ENCODE measurements around the gene SLC8A1.

Gene SLC8A1

GRCh38 chr2:40310303-40310702, 141.6 kb downstream of the SLC8A1 start:
- no peak for DNase-seq (ENCODE audit: low read depth in 2 of 2)

GRCh38 chr2:40304340-40304739, 147.6 kb downstream of the SLC8A1 start:
- no peak for DNase-seq (ENCODE audit: low read depth in 2 of 2)

- no peak for DNase-seq (ENCODE audit: low read depth in 2 of 2)
These were observed 148.1 kb downstream of the SLC8A1 start for GRCh38 chr2:40303746-40304145.

- no peak for DNase-seq (ENCODE audit: low read depth in 2 of 2)
These were observed 149.1 kb downstream of the SLC8A1 start for GRCh38 chr2:40302751-40303325.

DNA sequence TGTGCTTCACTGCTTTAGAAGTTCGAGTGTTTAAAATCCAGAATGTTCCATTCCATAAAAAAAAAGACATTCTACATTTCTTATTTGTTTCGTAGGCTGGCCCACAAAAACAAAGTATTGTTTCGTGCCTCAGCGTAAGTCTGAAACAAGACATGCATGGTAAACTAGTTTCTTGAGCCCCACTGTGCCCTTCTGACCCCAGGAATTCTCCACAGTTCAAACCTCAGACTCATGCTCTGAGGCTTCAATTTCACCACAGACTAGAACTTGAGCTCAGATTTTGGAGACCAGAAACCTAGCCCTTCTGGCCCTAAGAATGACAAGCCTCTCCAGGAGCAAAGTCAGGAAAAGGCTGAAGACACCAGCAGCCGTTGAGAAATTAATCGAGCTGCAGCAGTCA, 151.5 kb downstream of the SLC8A1 start:
- no peak for DNase-seq (ENCODE audit: low read depth in 2 of 2)

GRCh38 chr2:40299781-40300180, 152.1 kb downstream of the SLC8A1 start:
- DNase-seq (ENCODE audit: low read depth in 2 of 2), result no peak

DNA sequence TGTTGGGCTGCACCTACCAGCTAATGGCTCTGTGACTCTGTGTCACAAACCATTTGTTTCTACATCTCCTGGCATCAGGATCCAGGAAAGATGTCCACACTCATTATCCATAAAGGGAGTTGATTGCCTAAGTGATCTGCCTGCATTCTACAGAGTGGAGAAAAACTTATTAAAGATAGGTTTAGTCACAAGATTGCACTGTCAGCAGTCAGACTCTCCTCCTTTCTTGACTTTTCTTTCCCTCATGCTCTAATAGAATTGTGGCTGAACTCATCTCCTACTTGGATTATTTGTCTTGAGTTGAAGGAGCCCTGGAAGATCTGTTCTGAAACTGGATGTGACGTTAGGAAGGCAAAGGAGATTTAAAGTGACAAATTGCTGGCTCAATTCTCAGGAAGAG, 152.7 kb downstream of the SLC8A1 start:
- no peak for DNase-seq (ENCODE audit: low read depth in 2 of 2)

DNA sequence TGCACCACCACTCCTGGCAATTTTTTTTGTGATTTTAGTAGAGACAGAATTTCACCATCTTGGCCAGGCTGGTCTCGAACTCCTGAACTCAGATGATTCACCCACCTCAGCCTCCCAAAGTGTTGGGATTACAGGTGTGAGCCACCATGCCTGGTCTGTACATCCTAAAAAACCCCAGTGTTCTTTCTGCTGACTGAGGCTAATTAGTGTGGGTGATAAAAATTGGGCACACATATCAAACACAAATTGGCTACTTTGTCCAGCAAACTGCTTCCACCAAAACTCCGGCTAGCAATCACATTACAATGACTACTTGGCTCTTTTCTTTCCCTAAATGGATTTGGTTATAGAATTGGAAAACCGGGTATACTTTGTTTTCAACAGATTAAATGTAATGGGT, 153.9 kb downstream of the SLC8A1 start:
- no peak for DNase-seq (ENCODE audit: low read depth in 2 of 2)

DNA sequence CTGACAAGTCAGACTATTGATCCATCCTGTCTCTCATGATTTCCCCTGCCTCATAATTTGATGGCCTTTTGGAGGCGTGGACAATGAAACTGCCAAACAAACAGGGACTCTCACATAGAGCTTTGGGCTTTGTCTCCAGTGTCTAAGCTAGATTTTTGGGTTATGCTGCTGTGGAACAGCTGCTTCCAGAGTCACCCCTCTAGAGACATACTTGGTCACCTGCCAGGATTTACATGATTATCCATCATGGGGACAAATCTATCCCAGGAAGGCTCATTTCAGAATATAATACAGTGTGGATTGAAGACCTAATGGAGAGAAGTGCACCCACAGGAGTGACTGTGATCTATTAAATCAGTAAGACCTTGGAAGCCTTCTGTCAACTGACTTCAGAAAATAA, 159.6 kb downstream of the SLC8A1 start:
- no peak for DNase-seq (ENCODE audit: low read depth in 2 of 2)

DNA sequence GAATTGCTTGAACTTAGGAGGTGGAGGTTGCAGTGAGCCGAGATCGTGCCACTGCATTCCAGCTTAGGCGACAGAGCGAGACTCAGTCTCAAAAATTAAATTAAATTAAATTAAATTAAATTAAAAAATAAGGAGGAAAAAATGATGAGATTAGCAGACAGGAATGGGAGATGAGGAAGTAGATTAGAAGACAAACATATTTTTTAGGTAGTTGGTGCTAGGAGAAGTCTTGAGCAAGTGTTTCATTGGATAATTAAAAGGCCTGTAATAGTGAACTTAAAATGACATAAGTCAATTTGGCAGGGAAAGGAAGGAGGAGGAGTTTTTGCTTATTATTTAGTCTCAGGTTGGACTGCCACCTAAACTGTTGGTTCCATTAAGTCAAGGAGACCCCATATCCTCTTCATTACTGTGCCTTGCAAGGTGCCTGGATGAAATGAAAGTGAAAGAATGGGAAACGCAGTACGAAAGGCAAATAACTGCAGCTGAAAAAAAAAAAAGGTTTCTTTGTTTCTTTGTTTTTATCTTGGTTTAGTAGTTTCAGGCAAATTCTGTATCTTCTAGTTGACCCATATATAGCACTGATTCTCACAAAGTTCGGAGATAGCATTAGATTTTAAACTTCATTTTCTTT, 162.0 kb downstream of the SLC8A1 start:
- DNase-seq (ENCODE audit: low read depth in 2 of 2), result no peak

- no peak for DNase-seq (ENCODE audit: low read depth in 2 of 2)
These were observed 164.1 kb downstream of the SLC8A1 start for GRCh38 chr2:40287773-40288172.

GRCh38 chr2:40287195-40287594, 164.7 kb downstream of the SLC8A1 start:
- DNase-seq (ENCODE audit: low read depth in 2 of 2), result no peak

- no peak for DNase-seq (ENCODE audit: low read depth in 2 of 2)
These were observed 165.2 kb downstream of the SLC8A1 start for GRCh38 chr2:40286721-40287120.

DNA sequence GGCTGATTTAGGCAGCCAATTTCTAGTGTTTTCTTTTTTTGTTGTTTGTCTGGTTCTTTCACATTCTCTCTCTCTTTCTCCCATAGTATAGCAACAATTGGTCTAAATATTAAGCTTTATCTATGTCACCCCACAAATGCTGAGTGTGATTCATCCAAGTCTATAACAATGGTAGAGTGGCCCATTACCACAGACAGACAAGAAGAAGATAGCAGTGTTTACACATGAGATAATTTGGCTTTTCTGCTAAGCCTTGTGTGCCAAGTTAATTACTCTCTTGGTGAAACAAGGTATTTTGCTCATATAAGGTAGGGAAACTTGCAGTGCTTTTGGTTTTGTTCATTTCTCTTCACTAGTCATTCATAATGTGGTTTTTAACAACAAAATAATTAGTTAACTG, 166.5 kb downstream of the SLC8A1 start:
- DNase-seq (ENCODE audit: low read depth in 2 of 2), result no peak

DNA sequence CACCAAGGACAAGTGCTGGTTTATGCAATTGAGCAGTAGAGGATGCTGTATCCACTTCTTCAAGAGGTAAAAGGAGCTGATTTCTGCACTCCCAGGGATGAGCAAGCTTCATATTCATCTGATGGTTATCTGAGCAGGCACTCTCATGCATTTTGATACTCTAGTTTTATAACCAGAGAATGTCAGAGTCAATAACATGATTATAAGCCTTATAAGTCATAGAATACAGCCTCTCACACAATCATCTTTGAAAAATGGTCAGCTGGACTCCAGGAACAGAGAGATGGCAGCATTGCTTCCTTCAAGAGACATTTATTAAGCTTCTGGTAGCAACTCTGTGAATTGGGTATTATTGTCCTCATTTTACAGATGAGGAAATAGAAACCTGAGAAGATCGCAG, 167.1 kb downstream of the SLC8A1 start:
- no peak for DNase-seq (ENCODE audit: low read depth in 2 of 2)

GRCh38 chr2:40283111-40283909, 168.6 kb downstream of the SLC8A1 start:
- no peak for DNase-seq (ENCODE audit: low read depth in 2 of 2)

DNA sequence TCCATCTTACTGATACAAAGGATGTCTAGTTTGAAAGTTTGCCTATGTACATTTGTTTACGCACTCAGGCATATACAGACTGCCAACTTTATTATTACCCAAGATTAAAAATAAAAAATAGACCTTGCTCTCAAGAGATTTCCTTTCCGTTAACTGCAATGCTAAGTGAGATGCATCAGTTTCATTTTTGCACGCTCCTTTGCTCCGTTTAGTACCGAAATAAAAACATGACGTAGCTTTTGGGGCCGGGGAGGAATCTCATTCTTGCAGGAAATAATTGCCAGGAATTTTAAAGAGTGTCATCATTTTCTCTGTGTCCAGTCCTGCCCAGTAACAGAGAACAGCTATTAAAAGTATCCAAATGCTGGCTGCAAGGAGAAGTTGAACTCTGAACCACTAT, 169.5 kb downstream of the SLC8A1 start:
- DNase-seq (ENCODE audit: low read depth in 2 of 2), result no peak

DNA sequence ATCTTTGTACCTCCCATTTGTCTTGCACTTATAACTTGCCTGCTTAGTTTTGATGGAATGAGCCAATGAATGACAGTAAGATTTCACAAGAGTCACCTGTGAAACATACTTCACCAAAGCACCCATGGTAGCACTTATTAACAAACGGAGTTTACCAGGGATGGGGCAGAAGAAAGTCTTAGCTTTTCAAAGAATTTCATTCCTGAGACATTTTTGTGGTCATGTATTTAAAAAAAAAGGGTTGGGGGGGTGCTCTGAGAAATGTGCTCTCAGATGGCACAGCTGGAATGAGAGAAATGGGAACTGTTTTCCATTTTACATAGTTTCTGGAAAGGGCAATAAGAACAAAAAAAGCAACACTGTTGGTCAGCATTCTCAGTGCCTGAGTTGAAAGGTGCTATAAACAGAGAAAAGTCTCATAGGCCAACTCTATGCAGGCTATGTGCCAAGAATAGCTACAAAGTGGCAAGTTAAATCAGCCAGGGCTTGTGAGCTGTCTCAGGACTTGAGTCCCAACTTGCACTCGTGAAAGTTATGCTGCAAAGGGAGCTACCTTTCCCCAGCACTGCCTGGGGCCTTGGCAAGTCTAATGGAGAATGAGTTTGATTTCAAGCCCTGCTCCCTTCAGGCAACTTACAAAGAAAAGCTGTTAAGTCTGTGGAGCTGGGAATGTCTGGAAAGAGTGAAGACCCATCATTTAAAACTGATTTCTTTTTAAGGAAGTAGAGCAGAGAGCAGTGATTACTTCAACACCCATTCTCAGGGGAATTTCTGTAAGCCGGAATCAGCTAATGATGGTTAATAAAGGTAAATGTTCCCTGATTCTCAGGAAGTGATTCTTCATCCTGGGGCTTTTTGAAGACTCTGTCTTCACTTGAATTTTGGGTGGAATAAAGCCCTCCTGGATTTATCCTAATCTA, 170.6 kb downstream of the SLC8A1 start:
- DNase-seq (ENCODE audit: low read depth in 2 of 2), result no peak

- DNase-seq (ENCODE audit: low read depth in 2 of 2), result no peak
These were observed 172.4 kb downstream of the SLC8A1 start for GRCh38 chr2:40279482-40279881.

- no peak for DNase-seq (ENCODE audit: low read depth in 2 of 2)
These were observed 172.9 kb downstream of the SLC8A1 start for GRCh38 chr2:40279001-40279400.

- DNase-seq (ENCODE audit: low read depth in 2 of 2), result no peak
These were observed 175.8 kb downstream of the SLC8A1 start for GRCh38 chr2:40276076-40276475.

GRCh38 chr2:40274270-40274669, 177.6 kb downstream of the SLC8A1 start:
- DNase-seq (ENCODE audit: low read depth in 2 of 2), result no peak
